Muscle layer of duodenum (tissue), 2 donors: ENCODE measurements around the gene IL37.

ENCODE experiments used
- H3K27ac ChIP-seq: one replicate; pipeline ENCODE4 v1.7.0; 2013; ENCODE audit warnings: mild to moderate bottlenecking, low read length
- H3K27me3 ChIP-seq: one replicate; pipeline ENCODE4 v1.7.0; 2013; ENCODE audit warnings: low read depth, mild to moderate bottlenecking, control low read depth, low read length
- H3K36me3 ChIP-seq, 2 donors: one replicate each; pipeline ENCODE4 v1.7.0; 2013; ENCODE audit warnings: low read length in 2 of 2, control low read depth in 1 of 2, mild to moderate bottlenecking in 1 of 2; ENCODE audit not compliant: insufficient read depth in 2 of 2, control insufficient read depth in 1 of 2
- H3K4me1 ChIP-seq, 2 donors: one replicate each; pipeline ENCODE4 v1.7.0; 2013; ENCODE audit warnings: low read length in 2 of 2, mild to moderate bottlenecking in 2 of 2, control low read depth in 1 of 2, moderate library complexity in 1 of 2; ENCODE audit not compliant: insufficient read depth in 2 of 2, control insufficient read depth in 1 of 2
- H3K4me3 ChIP-seq, 2 donors: one replicate each; pipeline ENCODE4 v1.7.0; 2013; ENCODE audit warnings: low read length in 2 of 2, low read depth in 1 of 2, mild to moderate bottlenecking in 1 of 2
- H3K9me3 ChIP-seq, 2 donors: one replicate each; pipeline ENCODE4 v1.7.0; 2013; ENCODE audit warnings: low read length in 2 of 2, control low read depth in 1 of 2, mild to moderate bottlenecking in 1 of 2; ENCODE audit not compliant: control insufficient read depth in 1 of 2
- donor health status: healthy.

IL37 gene

DNA sequence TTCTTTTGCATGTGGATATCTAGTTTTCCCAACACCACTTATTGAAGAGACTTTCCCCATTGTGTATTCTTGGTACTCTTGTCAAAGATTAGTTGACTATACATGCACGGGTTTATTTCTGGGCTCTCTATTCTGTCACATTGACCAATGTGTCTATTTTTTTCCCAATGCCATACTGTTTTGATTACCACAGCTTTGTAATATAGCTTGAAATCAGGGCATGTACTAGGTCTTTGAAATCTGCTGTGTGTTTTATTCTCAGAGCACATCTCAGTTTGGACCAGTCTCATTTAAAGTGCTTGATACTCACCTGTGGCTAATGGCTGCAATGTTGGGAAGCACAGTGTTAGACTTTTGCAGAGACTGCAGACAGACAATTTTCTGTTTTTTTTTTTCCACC lies 34.0 kb downstream of the IL37 start:
- peak overlapping the region in 1 of 2 donors; percentile 14 for H3K4me3 ChIP-seq
- no peaks in the 10 kb centered on the region for H3K27me3 ChIP-seq
- H3K36me3 ChIP-seq, result no peaks in the 10 kb centered on the region
- peaks cover 0 to 16% of the 10 kb centered on the region in 2 donors for H3K4me1 ChIP-seq
- no peak overlapping the region for H3K27ac ChIP-seq
- H3K9me3 ChIP-seq, result peaks cover 5 to 17% of the 10 kb centered on the region in 2 donors

DNA sequence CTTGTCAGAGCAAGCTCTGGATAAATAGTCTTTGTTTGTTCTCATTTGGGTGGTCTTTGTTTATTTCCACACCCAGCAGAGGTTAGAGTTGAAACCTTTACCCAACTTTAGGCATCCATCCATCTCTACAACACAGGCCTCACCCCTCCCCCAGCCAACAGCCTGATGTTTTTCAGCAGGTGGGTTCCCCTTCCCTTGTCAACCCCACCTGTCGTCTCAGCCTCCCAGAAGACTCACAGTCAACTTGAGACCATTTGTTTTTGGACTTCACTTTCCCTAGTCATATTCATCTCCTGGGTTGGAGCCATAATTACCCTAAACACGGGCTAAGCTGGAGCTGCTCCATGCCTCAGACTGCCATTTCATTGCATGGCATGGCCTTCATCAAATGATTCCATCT lies 35.1 kb downstream of the IL37 start:
- Histone ChIP-seq H3K36me3 (no peaks in the 10 kb centered on the region), H3K4me1 (peaks cover 0 to 10% of the 10 kb centered on the region in 2 donors), H3K4me3 (no peak overlapping the region), H3K27ac (no peak overlapping the region), H3K27me3 (no peaks in the 10 kb centered on the region), H3K9me3 (peaks cover 5 to 17% of the 10 kb centered on the region in 2 donors)

DNA sequence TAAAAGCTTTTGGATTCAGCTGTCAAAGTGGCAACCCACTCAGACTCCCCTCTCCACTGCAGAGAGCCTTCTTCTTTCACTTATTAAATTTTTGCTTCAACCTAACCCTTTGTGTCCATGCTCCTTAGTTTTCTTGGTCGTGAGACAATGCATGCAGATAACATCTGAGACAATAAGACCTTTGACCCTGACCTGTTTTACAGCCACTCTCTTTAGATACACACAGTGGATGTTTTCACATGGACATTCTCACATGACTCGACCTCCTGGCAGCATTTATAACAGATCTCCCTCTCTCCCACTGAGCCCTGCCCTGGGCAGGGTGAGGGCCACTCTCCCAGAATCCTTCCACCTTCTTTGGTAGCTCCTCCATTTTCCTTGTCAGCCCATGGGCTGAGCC lies 36.4 kb downstream of the IL37 start:
- H3K36me3 ChIP-seq, result no peaks in the 10 kb centered on the region
- no peaks in the 10 kb centered on the region for H3K27me3 ChIP-seq
- H3K4me1 ChIP-seq, result no peaks in the 10 kb centered on the region
- no peak overlapping the region for H3K4me3 ChIP-seq
- peaks cover 5 to 17% of the 10 kb centered on the region in 2 donors for H3K9me3 ChIP-seq
- no peak overlapping the region for H3K27ac ChIP-seq

DNA sequence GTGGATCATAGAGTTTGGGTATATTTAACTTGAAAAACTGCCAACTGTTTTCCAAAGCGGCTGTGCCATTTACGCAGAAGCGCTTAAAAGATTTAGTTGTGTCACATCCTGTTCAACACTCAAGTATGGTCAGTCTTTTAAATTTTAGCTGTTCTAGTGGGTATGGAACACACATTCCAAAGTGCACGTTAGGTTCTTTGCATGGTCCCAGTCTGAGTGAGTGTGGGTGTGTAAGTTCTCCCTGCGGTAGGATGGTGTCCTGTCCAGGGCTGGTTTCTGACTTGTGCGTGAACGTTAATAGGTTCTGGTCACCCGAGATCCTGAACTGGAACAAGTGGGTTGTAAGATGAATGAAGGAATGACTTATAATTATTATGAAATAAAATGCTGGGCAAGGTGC lies 38.5 kb downstream of the IL37 start:
- Histone ChIP-seq H3K27ac (no peak overlapping the region), H3K9me3 (peaks cover 5 to 17% of the 10 kb centered on the region in 2 donors), H3K36me3 (no peaks in the 10 kb centered on the region), H3K27me3 (no peaks in the 10 kb centered on the region), H3K4me1 (no peaks in the 10 kb centered on the region), H3K4me3 (no peak overlapping the region)

DNA sequence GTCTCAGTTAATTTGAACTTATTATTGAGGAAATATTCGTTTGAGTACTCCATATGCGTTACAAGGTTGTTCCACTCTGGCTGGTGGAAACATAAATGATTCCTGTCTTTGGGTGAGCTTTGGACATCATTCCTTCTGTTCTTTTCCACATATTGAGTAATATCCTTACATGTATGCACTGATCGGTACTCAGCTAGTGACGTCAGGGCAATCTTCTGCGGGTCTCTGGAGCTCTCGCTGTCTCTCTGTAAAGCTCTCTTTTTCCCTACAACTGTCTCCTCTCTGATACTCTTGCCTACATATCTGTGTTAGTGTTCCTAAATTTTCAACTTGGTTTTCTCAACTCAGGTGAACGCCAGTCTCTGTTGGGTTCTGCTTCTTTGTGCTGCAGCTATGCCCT lies 43.4 kb downstream of the IL37 start:
- Histone ChIP-seq H3K9me3 (no peaks in the 10 kb centered on the region), H3K36me3 (no peaks in the 10 kb centered on the region), H3K4me1 (no peaks in the 10 kb centered on the region), H3K27ac (no peak overlapping the region), H3K4me3 (no peak overlapping the region), H3K27me3 (no peaks in the 10 kb centered on the region)

DNA sequence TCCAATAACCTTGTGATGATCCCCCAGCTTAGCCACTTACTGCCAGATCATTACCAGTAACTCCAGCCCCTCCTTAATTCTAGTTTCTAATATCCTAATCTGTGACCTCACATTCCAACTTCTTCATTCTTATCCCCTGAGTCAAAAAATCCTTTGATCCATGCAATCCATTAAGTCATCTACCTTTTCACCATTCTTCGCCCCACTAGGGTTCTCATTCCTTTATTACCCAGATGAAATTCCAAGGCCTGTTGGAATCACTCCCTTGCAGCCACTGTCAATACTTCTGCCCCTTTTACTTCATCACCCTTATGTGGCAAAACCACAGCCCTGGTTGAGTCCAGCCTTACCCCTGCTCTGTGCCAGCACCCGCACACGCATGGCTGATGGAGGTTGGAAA lies 46.5 kb downstream of the IL37 start:
- Histone ChIP-seq H3K27me3 (no peaks in the 10 kb centered on the region), H3K27ac (no peak overlapping the region), H3K4me3 (no peak overlapping the region)

DNA sequence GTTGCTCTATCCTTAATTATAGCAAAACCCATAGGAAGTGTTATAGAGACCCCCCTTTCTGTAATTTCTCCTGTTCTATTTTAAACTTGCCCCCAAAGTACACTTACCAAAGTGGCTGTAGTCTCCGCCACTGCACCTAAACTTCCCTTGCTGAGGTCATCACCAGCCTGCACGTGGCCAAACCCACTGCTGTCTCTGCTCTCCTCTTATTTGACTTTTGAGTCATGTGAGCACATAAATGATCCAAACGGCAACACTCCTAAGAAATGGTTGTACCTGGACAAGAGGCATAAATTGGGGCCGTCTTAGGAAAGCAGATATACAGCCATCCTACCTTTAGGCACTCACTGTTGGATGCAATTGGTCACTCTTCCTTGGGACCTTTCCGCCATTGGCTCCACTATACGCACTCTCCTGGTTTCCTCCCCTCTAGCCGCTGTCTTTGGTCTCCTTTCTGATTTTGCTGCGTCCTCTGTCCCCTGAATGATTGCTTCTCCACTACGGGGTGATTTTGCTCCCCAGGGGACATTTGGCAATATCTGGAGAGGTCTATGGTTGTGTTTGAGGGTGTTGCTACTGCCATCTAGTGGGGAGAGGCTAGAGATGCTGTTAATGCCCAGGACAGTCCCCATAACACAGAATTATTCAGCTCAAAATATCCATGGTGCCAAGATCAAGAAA lies 47.6 kb downstream of the IL37 start:
- no peak overlapping the region for H3K27ac ChIP-seq
- no peaks in the 10 kb centered on the region for H3K4me1 ChIP-seq
- H3K36me3 ChIP-seq, result no peaks in the 10 kb centered on the region
- no peaks in the 10 kb centered on the region for H3K9me3 ChIP-seq
- H3K4me3 ChIP-seq, result no peak overlapping the region
- H3K27me3 ChIP-seq, result no peaks in the 10 kb centered on the region

More for the DNA sequence above, 46.5 kb downstream of the IL37 start:
- Histone ChIP-seq H3K36me3 (no peaks in the 10 kb centered on the region), H3K4me1 (no peaks in the 10 kb centered on the region), H3K9me3 (no peaks in the 10 kb centered on the region)

DNA sequence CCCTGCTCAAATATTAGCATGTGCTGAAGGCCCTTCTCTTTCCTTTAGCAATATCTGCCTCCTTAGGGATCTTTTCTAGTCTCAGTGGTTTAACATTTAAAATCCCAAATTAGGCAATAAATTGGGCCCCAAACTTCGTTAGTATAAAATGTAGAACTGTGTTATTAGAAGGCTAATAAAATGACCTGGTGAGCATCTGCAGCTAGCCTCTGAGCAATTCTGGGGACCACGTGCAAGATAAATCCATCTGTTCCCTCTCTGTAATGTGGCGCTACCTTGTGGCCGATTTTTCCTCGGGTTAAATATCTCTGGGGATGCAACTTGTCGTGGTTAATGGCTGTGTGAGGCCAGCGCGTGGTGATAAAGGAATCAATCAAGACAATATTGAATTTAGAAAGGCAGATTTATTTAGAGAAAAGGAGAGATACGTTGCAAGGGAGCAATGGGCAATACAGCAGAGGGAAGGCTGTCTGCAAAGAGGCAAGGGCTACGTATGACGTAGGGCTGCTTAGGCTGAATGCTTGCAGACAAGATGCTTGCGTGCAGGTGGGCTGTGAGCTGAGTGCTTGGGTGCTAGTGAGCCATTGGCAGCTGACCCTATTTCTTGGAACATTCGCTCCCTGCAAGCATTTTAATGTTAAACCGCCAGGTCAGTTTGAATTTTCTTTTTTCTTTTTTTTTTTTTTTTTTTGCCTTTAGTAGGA lies 48.3 kb downstream of the IL37 start:
- Histone ChIP-seq H3K27ac (no peak overlapping the region), H3K4me3 (no peak overlapping the region), H3K27me3 (no peaks in the 10 kb centered on the region), H3K4me1 (no peaks in the 10 kb centered on the region), H3K36me3 (no peaks in the 10 kb centered on the region), H3K9me3 (no peaks in the 10 kb centered on the region)

DNA sequence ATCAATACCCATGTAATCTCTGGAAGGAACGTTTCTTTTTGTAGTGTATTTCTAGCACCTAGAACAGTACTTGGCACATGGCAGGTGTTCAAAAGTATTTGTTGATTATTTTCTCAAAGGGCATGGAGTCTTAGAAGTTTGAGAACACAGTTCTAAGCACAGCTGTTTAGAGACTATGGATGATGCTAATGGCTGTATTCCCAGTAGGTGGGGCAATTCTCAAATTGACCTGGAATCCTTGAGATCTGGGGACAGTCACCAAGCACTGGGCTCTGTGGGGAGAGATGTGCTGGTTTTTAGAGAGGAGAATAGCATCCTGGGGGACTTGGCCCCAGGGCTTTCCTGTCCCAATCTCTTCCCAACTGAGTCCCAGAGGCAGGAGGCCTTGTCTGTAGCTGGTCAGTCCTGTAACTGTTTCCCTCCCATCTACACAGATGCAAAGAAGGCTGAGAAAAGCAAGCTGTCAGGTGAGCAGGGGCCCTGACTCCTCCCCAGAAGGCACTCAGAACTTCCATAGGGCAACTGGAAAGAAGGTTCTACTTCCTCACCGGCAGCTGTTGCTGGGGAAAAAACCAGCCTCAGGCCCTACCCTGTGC lies 49.4 kb downstream of the IL37 start:
- H3K27me3 ChIP-seq, result no peaks in the 10 kb centered on the region

DNA sequence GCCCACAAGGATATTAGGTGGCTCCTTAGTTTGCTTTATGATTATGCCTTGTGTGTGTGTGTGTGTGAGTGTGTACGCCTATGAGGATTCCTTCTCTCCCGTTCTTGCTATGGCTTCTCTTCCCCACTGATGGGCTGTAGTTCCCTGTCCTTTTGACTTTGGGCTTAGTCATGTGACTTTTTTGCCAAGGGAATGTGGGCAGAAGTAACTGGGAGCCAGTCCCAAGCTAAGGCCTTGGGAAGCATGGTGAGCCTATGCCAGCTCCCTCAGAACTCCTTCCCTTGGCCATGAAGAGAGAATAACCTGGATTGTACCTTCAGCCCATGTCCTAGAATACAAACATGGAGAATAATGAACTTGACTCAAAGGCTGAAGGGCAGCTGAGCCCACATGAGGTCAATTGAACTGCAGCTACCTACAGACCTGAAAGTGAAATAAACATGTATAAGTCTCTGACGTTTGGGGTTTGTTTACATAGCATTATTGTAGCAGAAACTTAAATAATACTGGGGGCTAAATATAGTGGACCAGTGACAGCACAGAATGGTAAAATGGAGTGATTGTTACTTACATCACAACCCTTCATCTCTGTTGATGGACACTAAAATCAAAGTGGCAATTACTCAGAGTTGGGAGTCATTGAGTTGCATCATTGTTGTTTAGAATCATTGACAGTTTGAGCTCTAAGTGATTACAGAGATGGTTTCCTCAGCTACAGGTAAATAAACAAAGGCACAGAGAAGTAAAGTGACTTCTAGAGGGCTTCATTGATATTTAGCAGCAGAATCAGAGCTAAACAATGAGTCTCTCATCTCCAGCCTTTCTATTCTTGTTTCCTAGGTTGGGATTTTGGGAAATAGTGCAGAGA lies 51.6 kb downstream of the IL37 start:
- Histone ChIP-seq H3K9me3 (no peaks in the 10 kb centered on the region), H3K36me3 (no peaks in the 10 kb centered on the region), H3K4me3 (no peak overlapping the region), H3K27me3 (no peaks in the 10 kb centered on the region), H3K27ac (no peak overlapping the region), H3K4me1 (no peaks in the 10 kb centered on the region)

More for the DNA sequence above, 49.4 kb downstream of the IL37 start:
- no peaks in the 10 kb centered on the region for H3K36me3 ChIP-seq
- H3K4me1 ChIP-seq, result no peaks in the 10 kb centered on the region
- H3K4me3 ChIP-seq, result no peak overlapping the region
- H3K27ac ChIP-seq, result no peak overlapping the region
- H3K9me3 ChIP-seq, result no peaks in the 10 kb centered on the region

DNA sequence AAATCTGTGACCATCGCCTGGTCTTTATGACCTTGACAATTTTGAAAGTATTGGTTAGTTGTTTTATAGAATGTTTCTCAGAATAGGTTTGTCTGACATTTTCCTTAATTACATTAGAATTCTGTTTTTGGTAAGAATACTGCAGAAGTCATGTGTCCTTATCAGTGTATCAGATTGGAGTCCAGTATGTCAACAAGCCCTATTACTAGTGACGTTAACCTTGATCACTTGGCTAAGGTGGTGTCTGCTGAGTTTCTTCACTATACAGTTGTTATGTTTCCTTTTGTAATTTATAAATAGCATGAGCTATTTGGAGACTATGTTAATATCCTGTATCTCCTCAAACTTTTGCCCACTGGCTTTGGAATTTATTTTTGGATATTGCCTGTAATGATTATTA lies 56.1 kb downstream of the IL37 start:
- H3K9me3 ChIP-seq, result no peaks in the 10 kb centered on the region
- no peaks in the 10 kb centered on the region for H3K4me1 ChIP-seq

More for the DNA sequence above, 56.1 kb downstream of the IL37 start:
- H3K27me3 ChIP-seq, result no peaks in the 10 kb centered on the region
- H3K27ac ChIP-seq, result no peak overlapping the region
- H3K4me3 ChIP-seq, result no peak overlapping the region
- H3K36me3 ChIP-seq, result no peaks in the 10 kb centered on the region
